Islet of Langerhans (tissue), 1 donor: Measurements from ENCODE around the gene PCED1B.
"Not testable (repeated sequence)": the region's sequence is repeated elsewhere in the genome, so short reads cannot be mapped to it uniquely, and the experiment has no call there.

ENCODE experiments used
- FAIRE-seq: peaks from one replicate; lab custom pipeline; 2011; peaks lifted over from hg19 to GRCh38; lab: Jason Lieb, UNC

The PCED1B gene

GRCh38 chr12:47210776-47211175, 131.4 kb downstream of the PCED1B start:
- FAIRE-seq: no peak

GRCh38 chr12:47212701-47213039, 133.2 kb downstream of the PCED1B start:
- FAIRE-seq: no peak

GRCh38 chr12:47213396-47213795, 134.0 kb downstream of the PCED1B start:
- FAIRE-seq: no peak

GRCh38 chr12:47214001-47214619, 134.7 kb downstream of the PCED1B start:
- FAIRE-seq: no peak

- FAIRE-seq: no peak
Observed at GRCh38 chr12:47214771-47215170, 135.3 kb downstream of the PCED1B start.

- no peak for FAIRE-seq
Observed at GRCh38 chr12:47216150-47216677, 136.8 kb downstream of the PCED1B start.

- not testable (repeated sequence) for FAIRE-seq
Observed at GRCh38 chr12:47217595-47217869, 138.1 kb downstream of the PCED1B start.

GRCh38 chr12:47218191-47218654, 138.8 kb downstream of the PCED1B start:
- FAIRE-seq: no peak

GRCh38 chr12:47219243-47219642, 139.8 kb downstream of the PCED1B start:
- no peak for FAIRE-seq

- no peak for FAIRE-seq
Observed at GRCh38 chr12:47221256-47222023, 142.0 kb downstream of the PCED1B start.

- no peak for FAIRE-seq
Observed at GRCh38 chr12:47222520-47223030, 143.2 kb downstream of the PCED1B start.

- no peak for FAIRE-seq
Observed at GRCh38 chr12:47223031-47223847, 143.8 kb downstream of the PCED1B start.

GRCh38 chr12:47223848-47224213, 144.4 kb downstream of the PCED1B start:
- no peak for FAIRE-seq

- no peak for FAIRE-seq
Observed at GRCh38 chr12:47224563-47225133, 145.2 kb downstream of the PCED1B start.

GRCh38 chr12:47225356-47225755, 145.9 kb downstream of the PCED1B start:
- FAIRE-seq: no peak

- FAIRE-seq: no peak
Observed at GRCh38 chr12:47226199-47226598, 146.8 kb downstream of the PCED1B start.

- no peak for FAIRE-seq
Observed at GRCh38 chr12:47228802-47229201, 149.4 kb downstream of the PCED1B start.

- no peak for FAIRE-seq
Observed at GRCh38 chr12:47231456-47231855, 152.0 kb downstream of the PCED1B start.

- no peak for FAIRE-seq
Observed at GRCh38 chr12:47234576-47235141, 155.2 kb downstream of the PCED1B start.

- no peak for FAIRE-seq
Observed at GRCh38 chr12:47235258-47236040, 156.0 kb downstream of the PCED1B start.

- FAIRE-seq: no peak
Observed at GRCh38 chr12:47236109-47236714, 156.8 kb downstream of the PCED1B start.
